Stimulated activated CD8-positive, alpha-beta memory T cell treated with anti-CD3 and anti-CD28 coated beads, Interleukin-4, amount 100 ng/mL, for 4 hours (primary cell): ENCODE measurements around the gene ROR2.

Source experiments
- DNase-seq, 2 donors: peaks; one replicate each; pipeline ENCODE4 v3.0.0-alpha.2; 2020; ENCODE audit warnings: low read depth in 2 of 2, low spot score in 1 of 2

Gene ROR2

GRCh38 chr9:91724609-91725505 is 225.2 kb downstream of the ROR2 start:
- DNase-seq: no peak

DNA sequence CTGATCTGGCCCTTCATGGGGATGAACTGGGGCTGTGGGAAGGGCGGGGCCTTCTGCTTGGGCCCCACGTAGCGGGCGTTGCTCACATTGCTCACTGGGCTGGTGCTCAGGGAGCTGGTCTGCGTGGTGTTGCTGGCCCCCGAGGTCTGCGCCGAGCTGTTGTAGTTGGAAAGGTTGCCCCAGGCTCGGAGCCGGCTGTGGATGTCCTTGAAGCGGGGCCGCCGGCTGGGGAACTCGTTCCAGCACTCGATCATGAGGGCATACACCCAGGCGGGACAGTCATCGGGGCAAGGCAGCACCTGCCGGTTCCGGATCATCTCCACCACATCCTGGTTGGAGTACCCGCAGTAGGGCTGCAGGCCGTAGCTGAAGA is 226.0 kb downstream of the ROR2 start:
- no peak for DNase-seq

GRCh38 chr9:91723420-91724067 is 226.5 kb downstream of the ROR2 start:
- no peak for DNase-seq

DNA sequence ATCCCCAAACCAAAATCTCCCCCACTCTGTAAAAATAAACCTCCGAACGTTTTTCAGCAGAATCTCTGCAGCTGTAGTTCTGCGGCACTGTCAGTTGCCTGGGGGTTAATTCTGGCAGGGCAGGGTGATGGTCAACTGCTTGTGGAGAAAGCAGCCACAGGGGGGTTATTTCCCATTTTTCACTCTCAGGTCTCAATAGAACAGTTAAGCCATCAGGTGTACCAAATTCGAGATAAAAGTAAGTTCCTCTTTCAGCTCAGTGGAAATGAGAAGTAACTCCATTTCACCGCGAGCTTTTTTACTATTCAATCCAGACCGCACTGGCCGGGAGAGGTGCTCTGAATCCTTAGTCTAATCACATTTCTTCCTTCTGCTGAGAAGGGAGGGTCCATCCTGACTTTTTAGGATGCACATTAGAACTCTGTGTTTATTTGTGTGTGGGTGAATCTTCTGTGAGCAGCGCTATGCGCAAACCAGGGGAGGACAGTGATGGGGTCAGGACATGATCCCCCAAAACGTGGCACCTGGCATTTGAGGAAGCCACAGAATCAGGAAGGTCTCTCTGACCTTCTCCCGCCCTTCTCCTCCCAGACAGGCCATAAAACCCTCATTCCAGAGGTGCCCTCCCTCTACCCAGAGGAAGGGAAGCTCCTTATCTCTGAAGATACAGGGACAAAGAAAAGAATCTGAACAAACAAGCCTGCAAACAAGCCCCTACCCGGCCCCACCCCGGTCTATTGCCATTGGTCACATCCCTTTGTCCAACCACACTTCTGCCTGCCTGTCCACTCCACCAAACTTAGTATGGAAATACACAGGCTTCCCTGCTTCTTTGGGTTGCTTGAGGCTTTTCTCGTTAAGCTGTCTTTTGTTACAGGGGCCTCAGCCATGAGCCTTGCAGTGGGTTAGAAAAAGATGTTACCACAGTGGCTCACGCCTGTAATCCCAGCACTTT is 229.0 kb downstream of the ROR2 start:
- no peak for DNase-seq

DNA sequence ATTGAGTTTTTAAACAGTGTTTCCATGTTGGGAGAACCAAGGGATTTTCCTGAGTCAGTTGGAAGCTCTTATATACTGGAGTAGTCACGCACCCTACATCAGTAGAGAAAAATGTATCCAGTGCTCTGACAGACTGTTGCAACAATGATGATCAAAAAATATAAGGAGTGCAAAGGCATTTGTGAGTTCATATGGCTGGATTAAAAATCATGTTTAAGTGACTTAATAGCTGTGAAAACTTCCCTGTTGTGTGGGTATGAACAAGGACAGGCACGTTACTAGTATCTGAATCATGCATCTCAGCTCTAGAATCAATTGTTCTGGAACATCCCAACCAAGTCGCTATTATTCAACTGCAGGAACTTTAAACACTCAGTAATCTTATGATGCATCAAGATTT is 229.7 kb downstream of the ROR2 start:
- DNase-seq: no peak

GRCh38 chr9:91718071-91718470 is 232.0 kb downstream of the ROR2 start:
- no peak for DNase-seq

GRCh38 chr9:91716815-91717214 is 233.2 kb downstream of the ROR2 start:
- DNase-seq: no peak

DNA sequence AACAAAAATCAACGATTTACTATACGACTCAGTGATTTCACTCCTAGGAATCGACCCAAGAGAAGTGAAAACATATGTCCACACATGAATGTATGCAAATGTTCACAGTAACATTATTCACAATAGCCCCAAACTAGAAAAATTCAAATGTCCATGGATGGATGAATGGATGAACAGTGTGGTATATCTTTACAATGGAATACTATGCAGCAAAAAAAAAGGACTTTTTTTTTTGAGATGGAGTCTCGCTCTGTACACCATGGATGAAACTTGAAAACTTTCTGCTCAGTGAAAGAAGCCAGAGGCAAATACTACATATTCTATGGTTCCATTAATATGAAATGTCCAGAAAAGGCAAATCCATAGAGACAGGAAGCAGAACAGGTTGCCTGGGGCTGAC is 233.8 kb downstream of the ROR2 start:
- DNase-seq: no peak

GRCh38 chr9:91714874-91715615 is 235.0 kb downstream of the ROR2 start:
- DNase-seq: no peak

GRCh38 chr9:91714020-91714806 is 235.8 kb downstream of the ROR2 start:
- no peak for DNase-seq

DNA sequence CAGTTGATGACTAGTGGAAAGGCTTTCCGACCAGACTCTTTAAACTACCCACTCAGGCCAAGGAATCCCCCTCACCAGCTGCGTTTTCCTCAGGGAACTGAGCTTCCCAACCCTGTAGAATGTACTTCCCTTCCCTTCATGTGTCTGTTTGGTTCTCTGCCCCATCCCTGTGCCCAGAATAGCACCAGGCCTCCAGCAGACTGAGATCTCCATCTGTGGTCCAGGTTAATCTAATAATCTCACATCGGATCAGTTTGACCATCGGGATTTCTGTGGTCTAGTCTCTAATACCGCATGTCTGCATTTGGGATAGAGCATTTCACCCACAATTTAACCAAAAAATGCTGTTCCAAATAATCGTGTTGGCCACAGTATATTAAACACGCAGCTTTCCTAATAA is 237.2 kb downstream of the ROR2 start:
- no peak for DNase-seq

- DNase-seq: peak; percentile 26 to 32
Measured at GRCh38 chr9:91711755-91712601, 238.1 kb downstream of the ROR2 start.

DNA sequence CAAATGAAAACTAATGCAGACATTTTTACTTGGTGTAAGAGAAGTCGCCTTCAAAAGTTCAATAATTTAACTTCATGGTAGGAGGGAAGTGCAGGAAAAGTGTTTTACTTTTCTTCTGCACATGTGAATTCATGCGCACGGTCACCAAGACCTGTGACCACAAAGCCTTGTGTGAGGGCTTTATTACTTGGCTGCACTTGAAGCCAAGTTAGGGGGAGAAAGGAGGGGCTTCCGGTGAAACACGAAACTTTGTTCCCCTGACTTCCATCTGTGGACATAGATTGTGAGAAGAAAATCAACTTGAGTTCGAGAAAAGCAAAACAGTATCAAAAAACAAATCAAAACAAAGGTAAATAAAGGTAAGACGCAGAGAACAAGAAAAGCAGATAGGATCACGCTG is 239.9 kb downstream of the ROR2 start:
- DNase-seq: no peak

DNA sequence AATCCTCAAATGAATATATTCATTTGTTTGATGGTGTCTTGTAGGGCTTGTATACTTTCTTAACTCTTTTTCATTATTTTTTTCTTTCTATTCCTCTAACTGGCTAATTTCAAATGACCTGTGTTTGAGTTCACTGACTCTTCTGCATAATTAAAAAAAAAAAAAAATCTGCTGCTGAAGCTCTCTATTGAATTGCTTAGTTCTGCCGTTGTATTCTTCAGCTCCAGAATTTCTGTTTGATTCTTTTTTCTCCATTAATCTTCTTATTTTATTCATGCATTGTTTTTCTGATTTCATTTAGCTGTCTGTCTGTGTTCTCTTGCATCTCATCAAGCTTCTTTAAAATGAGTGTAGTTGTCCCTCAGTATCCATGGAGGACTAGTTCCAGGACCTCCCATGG is 244.6 kb downstream of the ROR2 start:
- DNase-seq: no peak

DNA sequence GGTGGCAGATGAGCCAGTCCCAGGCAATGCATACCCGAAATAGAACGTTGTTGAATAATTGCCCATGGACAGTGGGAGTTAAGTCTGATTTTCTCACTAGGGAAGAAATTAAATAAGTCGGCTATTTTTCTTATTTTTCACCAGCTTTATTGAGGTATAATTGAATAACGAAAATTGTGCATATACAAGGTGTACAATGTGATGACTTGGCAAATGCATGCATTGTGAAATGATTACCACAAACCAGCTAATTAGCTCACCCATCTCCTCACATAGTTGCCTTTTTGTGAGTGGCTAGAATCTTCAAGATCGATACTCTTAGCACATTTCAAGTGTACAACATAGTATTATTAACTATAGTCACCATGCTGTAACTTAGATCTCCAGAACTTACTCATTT is 249.6 kb downstream of the ROR2 start:
- DNase-seq: no peak

- no peak for DNase-seq
Measured at GRCh38 chr9:91698266-91698665, 251.8 kb downstream of the ROR2 start.

DNA sequence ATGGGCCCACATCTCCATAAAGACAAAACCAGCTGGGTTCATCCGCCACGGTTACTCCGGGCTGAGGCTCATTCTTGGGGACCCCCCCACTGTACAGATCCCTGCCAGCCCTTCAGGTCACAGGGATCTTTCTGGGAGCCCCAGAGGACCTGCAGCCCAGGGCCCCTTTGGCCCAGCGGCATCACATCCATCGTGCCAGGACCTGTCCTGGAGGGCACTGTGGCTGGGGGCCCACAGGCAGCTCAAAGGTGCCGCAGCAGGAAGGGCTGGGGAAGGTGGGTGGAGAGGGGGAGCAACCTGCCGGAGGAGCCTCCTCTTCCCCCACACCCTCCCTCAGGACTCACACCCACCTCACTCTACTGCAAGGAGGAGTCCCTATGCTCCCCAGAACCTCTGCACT is 252.8 kb downstream of the ROR2 start:
- no peak for DNase-seq

DNA sequence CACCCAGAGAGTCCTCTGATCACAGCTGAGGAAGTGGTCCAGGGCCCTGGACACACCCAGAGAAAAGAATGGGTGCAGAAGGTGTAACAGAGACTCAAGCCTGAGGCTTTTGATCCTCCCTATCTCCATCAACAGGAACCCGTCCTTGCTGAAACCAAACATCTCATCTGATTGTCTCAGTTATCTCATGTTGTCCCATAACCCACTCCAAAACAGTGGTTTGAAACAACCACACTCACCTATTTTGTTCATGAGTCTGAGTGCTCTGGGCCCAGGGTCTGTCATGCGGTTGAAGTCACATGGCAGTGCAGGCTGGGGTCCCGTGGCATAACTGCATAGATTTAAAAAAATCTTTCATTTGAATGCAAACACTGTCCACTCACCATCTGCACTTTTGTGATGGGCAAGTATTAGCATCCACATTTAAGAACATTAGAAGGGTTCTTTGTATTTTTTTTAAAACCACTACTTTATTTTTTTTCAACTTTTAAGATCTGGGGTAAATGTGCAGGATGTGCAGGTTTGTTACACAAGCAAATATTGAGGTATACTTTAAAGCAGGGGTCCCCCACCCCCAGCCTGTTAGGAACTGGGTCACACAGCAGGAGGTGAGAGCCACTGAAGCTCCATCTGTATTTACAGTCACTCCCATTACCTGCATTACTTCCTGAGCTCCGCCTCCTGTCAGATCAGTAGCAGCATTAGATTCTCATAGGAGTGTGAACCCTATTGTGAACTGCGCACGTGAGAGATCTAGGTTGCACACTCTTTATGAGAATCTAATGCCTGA is 255.8 kb downstream of the ROR2 start:
- no peak for DNase-seq
